Vagina (tissue), 2 donors: ENCODE results near the gene JPH3. TPM values are rescaled to one million over a fixed set of nuclear protein-coding genes. Genes with fewer than 3 reads are reported as not detected.
"Not testable (repeated sequence)": the region's sequence is repeated elsewhere in the genome, so short reads cannot be mapped to it uniquely, and the experiment has no call there.

Source experiments
- DNase-seq, 2 donors: peaks; one replicate each; pipeline ENCODE4 v3.0.0-alpha.2; 2017; ENCODE audit errors: extremely low spot score in 2 of 2
- H3K27ac ChIP-seq: fragments of 200-600 bp; sonication (generic); one replicate; pipeline ENCODE4 v1.5.1; 2019
- H3K27me3 ChIP-seq: fragments of 200-600 bp; sonication (generic); one replicate; pipeline ENCODE4 v1.5.1; 2019
- H3K36me3 ChIP-seq, 2 donors: fragments of 200-600 bp; sonication (generic); one replicate each; pipeline ENCODE4 v1.5.1; 2017 to 2019
- H3K4me1 ChIP-seq: fragments of 200-600 bp; sonication (generic); one replicate; pipeline ENCODE4 v1.5.1; 2019
- H3K4me3 ChIP-seq, 2 donors: fragments of 200-600 bp; sonication (generic); 1 replicate in 1 of 2; 2 replicates in 1 of 2; pipeline ENCODE4 v1.5.1; 2016 to 2019
- H3K9me3 ChIP-seq: fragments of 200-600 bp; sonication (generic); one replicate; pipeline ENCODE4 v1.5.1; 2019
- CTCF ChIP-seq, 3 experiments: fragments of 450-650 bp in 2 of 3; fragments of 200-600 bp in 1 of 3; sonication (generic) in 1 of 3; IDR thresholded peaks; one replicate each; pipeline ENCODE4 v1.5.1; 2017 to 2019; ENCODE audit warnings: antibody characterized with exemption in 3 of 3, mild to moderate bottlenecking in 2 of 3, moderate library complexity in 2 of 3
- POLR2A ChIP-seq, 2 donors: fragments of 450-650 bp; IDR thresholded peaks; one replicate each; pipeline ENCODE4 v1.6.1; 2017; ENCODE audit warnings: antibody characterized with exemption in 2 of 2, mild to moderate bottlenecking in 2 of 2, moderate library complexity in 2 of 2
- POLR2AphosphoS5 ChIP-seq, 2 donors: sonication (generic); formaldehyde crosslinking; IDR thresholded peaks; one replicate each; pipeline ENCODE4 v1.9.0; 2017; ENCODE audit warnings: antibody characterized with exemption in 2 of 2, mild to moderate bottlenecking in 2 of 2, low read depth in 1 of 2; ENCODE audit not compliant: insufficient read depth in 1 of 2
- intact Hi-C: fragments of 100-400 bp; cut with DNase I; formaldehyde crosslinking; loops from one replicate; pipeline ENCODE4 v1.15.1; 2023
- total RNA-seq: library from RNA; depleted of rRNA; stranded (reverse); fragments of >200 nt; gene quantifications from one replicate; pipeline ENCODE4 v1.2.3, GENCODE V29; 2016

Gene JPH3
- total RNA-seq, 1 donor from 2014 or later = 2.0 TPM

GRCh38 chr16:87678618-87679017 is 76.3 kb downstream of the JPH3 start:
- H3K9me3 ChIP-seq = no peaks in the 10 kb centered on the region
- no peak for DNase-seq
- no peaks in the 10 kb centered on the region for H3K4me1 ChIP-seq
- intact Hi-C loops = no loop called here
- H3K4me3 ChIP-seq = no peak overlapping the region
- no peaks in the 10 kb centered on the region for H3K27me3 ChIP-seq
- H3K36me3 ChIP-seq = no peaks in the 10 kb centered on the region
- no peak overlapping the region for H3K27ac ChIP-seq
- TF ChIP-seq POLR2AphosphoS5 (IDR thresholded peaks at IDR 0.05; ENCODE audit: insufficient read depth in 1 of 2, low read depth in 1 of 2) (no peak), POLR2A (IDR thresholded peaks at IDR 0.05) (no peak), CTCF (IDR thresholded peaks at IDR 0.05) (no peak)

- Histone ChIP-seq H3K9me3 (no peaks in the 10 kb centered on the region), H3K4me1 (no peaks in the 10 kb centered on the region), H3K27ac (no peak overlapping the region), H3K4me3 (no peak overlapping the region), H3K27me3 (no peaks in the 10 kb centered on the region), H3K36me3 (no peaks in the 10 kb centered on the region)
- intact Hi-C loops = no loop called here
- no peak for TF ChIP-seq CTCF (IDR thresholded peaks at IDR 0.05)
- no peak for TF ChIP-seq POLR2A (IDR thresholded peaks at IDR 0.05)
- TF ChIP-seq POLR2AphosphoS5 (IDR thresholded peaks at IDR 0.05; ENCODE audit: insufficient read depth in 1 of 2, low read depth in 1 of 2) = no peak
- DNase-seq = no peak
These were observed 77.4 kb downstream of the JPH3 start for GRCh38 chr16:87679593-87680271.

GRCh38 chr16:87680272-87680644 is 78.0 kb downstream of the JPH3 start:
- Histone ChIP-seq H3K9me3 (no peaks in the 10 kb centered on the region), H3K4me3 (no peak overlapping the region), H3K27me3 (no peaks in the 10 kb centered on the region), H3K4me1 (no peaks in the 10 kb centered on the region), H3K27ac (no peak overlapping the region), H3K36me3 (no peaks in the 10 kb centered on the region)
- TF ChIP-seq POLR2AphosphoS5 (IDR thresholded peaks at IDR 0.05; ENCODE audit: insufficient read depth in 1 of 2, low read depth in 1 of 2) = no peak
- no peak for TF ChIP-seq POLR2A (IDR thresholded peaks at IDR 0.05)
- no peak for TF ChIP-seq CTCF (IDR thresholded peaks at IDR 0.05)
- no peak for DNase-seq
- intact Hi-C loops = no loop called here

- H3K27me3 ChIP-seq, H3K36me3 ChIP-seq: not testable (repeated sequence)
These were observed 78.8 kb downstream of the JPH3 start for GRCh38 chr16:87681051-87681602.

GRCh38 chr16:87681981-87682570 is 79.8 kb downstream of the JPH3 start:
- no peak for DNase-seq
- Histone ChIP-seq H3K27me3 (no peaks in the 10 kb centered on the region), H3K4me1 (no peaks in the 10 kb centered on the region), H3K4me3 (no peak overlapping the region), H3K27ac (no peak overlapping the region), H3K9me3 (no peaks in the 10 kb centered on the region), H3K36me3 (no peaks in the 10 kb centered on the region)
- TF ChIP-seq POLR2AphosphoS5 (IDR thresholded peaks at IDR 0.05; ENCODE audit: insufficient read depth in 1 of 2, low read depth in 1 of 2) = no peak
- no peak for TF ChIP-seq POLR2A (IDR thresholded peaks at IDR 0.05)
- TF ChIP-seq CTCF (IDR thresholded peaks at IDR 0.05) = no peak
- intact Hi-C loops = no loop called here

More at GRCh38 chr16:87681051-87681602, 78.8 kb downstream of the JPH3 start:
- H3K27ac ChIP-seq, H3K4me1 ChIP-seq, H3K9me3 ChIP-seq, DNase-seq, intact Hi-C loops, H3K4me3 ChIP-seq: not testable (repeated sequence)
